NCI-H1417 treated with DMSO at 0.1 percent for 48 hours (cell line): ENCODE data around the gene GBF1.

Experiments
- DNase-seq: peaks from one replicate; lab custom pipeline; 2025; lab: John Stamatoyannopoulos, UW

GBF1 gene

GRCh38 chr10:102424145-102424544, 178.8 kb downstream of the GBF1 start:
- DNase-seq: no peak

- no peak for DNase-seq
These were observed 179.6 kb downstream of the GBF1 start for GRCh38 chr10:102424916-102425315.

- no peak for DNase-seq
These were observed 180.1 kb downstream of the GBF1 start for GRCh38 chr10:102425444-102425843.

GRCh38 chr10:102426803-102427287, 181.5 kb downstream of the GBF1 start:
- DNase-seq: no peak

GRCh38 chr10:102429468-102429867, 184.1 kb downstream of the GBF1 start:
- no peak for DNase-seq

GRCh38 chr10:102431452-102432124, 186.3 kb downstream of the GBF1 start:
- DNase-seq: no peak
